ENCODE measurements around the gene DNAJC7.

DNAJC7 gene

GRCh38 chr17:41988418-41988817 is 28.8 kb downstream of the DNAJC7 start:
- Histone ChIP-seq H2BK12ac (ENCODE audit: low read length) (no peak overlapping the region), H4K91ac (ENCODE audit: low read depth, low read length) (no peak overlapping the region), H2AFZ (ENCODE audit: insufficient read depth, low read length, poor library complexity) (no peak overlapping the region), H2AK5ac (ENCODE audit: low read length) (no peak overlapping the region), H3K79me2 (ENCODE audit: control insufficient read depth, insufficient read depth, low read length, poor library complexity) (no peaks in the 10 kb centered on the region), H4K12ac (ENCODE audit: low read depth, low read length) (no peak overlapping the region), H3K18ac (ENCODE audit: low read length) (no peak overlapping the region), H3K4me1 (ENCODE audit: control insufficient read depth in 1 of 2, insufficient read depth in 2 of 2, low read length in 2 of 2) (no peaks in the 10 kb centered on the region), H4K8ac (ENCODE audit: low read depth, low read length) (no peak overlapping the region), H3K14ac (ENCODE audit: low read length) (no peak overlapping the region), H3K4me2 (ENCODE audit: low read length) (no peak overlapping the region), H3K9ac (ENCODE audit: low read length) (no peak overlapping the region), H3K27me3 (ENCODE audit: insufficient read depth, low read length) (no peaks in the 10 kb centered on the region), H2BK120ac (ENCODE audit: insufficient read depth, low read length, poor library complexity) (no peak overlapping the region), H3K27ac (ENCODE audit: low read depth, low read length) (no peak overlapping the region), H3K36me3 (ENCODE audit: control insufficient read depth in 1 of 2, insufficient read depth in 2 of 2, low read length in 2 of 2) (peaks cover 35 to 64% of the 10 kb centered on the region in 2 experiments), H3K9me3 (ENCODE audit: insufficient read depth, low read depth, low read length) (no peaks in the 10 kb centered on the region), H3K23ac (ENCODE audit: low read length) (no peak overlapping the region), H3K4me3 (ENCODE audit: low read depth, low read length) (no peak overlapping the region), H3K4ac (ENCODE audit: low read depth, low read length) (no peak overlapping the region), H3K79me1 (ENCODE audit: low read length) (no peaks in the 10 kb centered on the region), H2BK5ac (ENCODE audit: low read depth, low read length, poor library complexity) (no peak overlapping the region)
- WGBS (ENCODE audit: extremely low coverage, insufficient coverage, insufficient read length): no CpG with 5 or more reads among the region's 2 CpGs
- peak in 1 of 2 donors; percentile 31 for DNase-seq

DNA sequence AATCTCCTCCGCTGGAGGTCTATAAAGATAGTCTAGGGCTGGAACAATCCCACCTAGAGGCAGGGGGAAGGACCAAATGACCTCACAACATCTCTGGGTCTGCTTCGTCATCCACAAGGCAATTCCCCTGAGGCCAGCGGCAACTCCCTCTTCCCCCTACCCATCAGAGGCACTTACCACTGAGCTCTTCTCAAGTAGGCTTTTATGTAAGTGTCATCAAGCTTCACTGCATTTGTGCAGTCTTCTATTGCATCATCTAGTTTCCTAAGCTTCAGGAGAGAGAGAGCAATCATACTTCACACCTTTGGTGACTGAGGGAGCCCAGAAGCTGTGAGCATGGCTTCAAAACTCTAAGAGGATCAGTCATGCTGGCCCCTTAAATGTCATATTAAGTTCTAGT is 29.6 kb downstream of the DNAJC7 start:
- Histone ChIP-seq H3K18ac (ENCODE audit: low read length) (no peak overlapping the region), H2AFZ (ENCODE audit: insufficient read depth, low read length, poor library complexity) (no peak overlapping the region), H3K27ac (ENCODE audit: low read depth, low read length) (no peak overlapping the region), H3K4ac (ENCODE audit: low read depth, low read length) (no peak overlapping the region), H2AK5ac (ENCODE audit: low read length) (no peak overlapping the region), H3K9me3 (ENCODE audit: insufficient read depth, low read depth, low read length) (no peaks in the 10 kb centered on the region), H3K9ac (ENCODE audit: low read length) (no peak overlapping the region), H2BK12ac (ENCODE audit: low read length) (no peak overlapping the region), H3K4me1 (ENCODE audit: control insufficient read depth in 1 of 2, insufficient read depth in 2 of 2, low read length in 2 of 2) (no peaks in the 10 kb centered on the region), H3K4me2 (ENCODE audit: low read length) (no peak overlapping the region), H2BK5ac (ENCODE audit: low read depth, low read length, poor library complexity) (no peak overlapping the region), H3K79me2 (ENCODE audit: control insufficient read depth, insufficient read depth, low read length, poor library complexity) (no peaks in the 10 kb centered on the region), H3K14ac (ENCODE audit: low read length) (no peak overlapping the region), H3K79me1 (ENCODE audit: low read length) (no peaks in the 10 kb centered on the region), H3K23ac (ENCODE audit: low read length) (no peak overlapping the region), H4K12ac (ENCODE audit: low read depth, low read length) (no peak overlapping the region), H3K4me3 (ENCODE audit: low read depth, low read length) (no peak overlapping the region), H4K8ac (ENCODE audit: low read depth, low read length) (no peak overlapping the region), H4K91ac (ENCODE audit: low read depth, low read length) (no peak overlapping the region), H2BK120ac (ENCODE audit: insufficient read depth, low read length, poor library complexity) (no peak overlapping the region), H3K27me3 (ENCODE audit: insufficient read depth, low read length) (no peaks in the 10 kb centered on the region), H3K36me3 (ENCODE audit: control insufficient read depth in 1 of 2, insufficient read depth in 2 of 2, low read length in 2 of 2) (peaks cover 37 to 68% of the 10 kb centered on the region in 2 experiments)
- no peak for DNase-seq
- WGBS (ENCODE audit: extremely low coverage, insufficient coverage, insufficient read length): no CpG with 5 or more reads among the region's 3 CpGs

- no peak overlapping the region for H3K14ac ChIP-seq (ENCODE audit: low read length)
- no CpG with 5 or more reads among the region's 1 CpG for WGBS (ENCODE audit: extremely low coverage, insufficient coverage, insufficient read length)
Measured at GRCh38 chr17:41986634-41987033, 30.6 kb downstream of the DNAJC7 start.

DNA sequence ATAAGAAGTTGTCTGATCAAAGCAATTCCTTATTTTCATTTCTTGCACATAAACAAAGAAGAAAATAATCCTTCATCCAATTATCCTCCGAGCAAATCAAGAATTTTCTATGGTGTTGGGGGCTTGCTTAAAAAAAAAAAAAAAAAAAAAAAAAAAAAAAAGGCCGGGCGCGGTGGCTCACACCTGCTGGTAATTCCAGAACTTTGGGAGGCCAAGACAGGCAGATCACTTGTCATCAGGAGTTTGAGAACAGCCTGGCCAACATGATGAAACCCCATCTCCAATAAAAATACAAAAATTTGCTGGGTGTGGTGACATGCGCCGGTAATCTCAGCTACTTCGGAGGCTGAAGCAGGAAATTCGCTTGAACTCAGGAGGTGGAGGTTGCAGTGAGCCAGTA is 31.3 kb downstream of the DNAJC7 start:
- Histone ChIP-seq H2BK12ac (ENCODE audit: low read length) (no peak overlapping the region), H3K36me3 (ENCODE audit: control insufficient read depth in 1 of 2, insufficient read depth in 2 of 2, low read length in 2 of 2) (peaks cover 44 to 71% of the 10 kb centered on the region in 2 experiments), H4K91ac (ENCODE audit: low read depth, low read length) (no peak overlapping the region), H3K79me1 (ENCODE audit: low read length) (no peaks in the 10 kb centered on the region), H3K4me2 (ENCODE audit: low read length) (no peak overlapping the region), H3K9me3 (ENCODE audit: insufficient read depth, low read depth, low read length) (no peaks in the 10 kb centered on the region), H3K23ac (ENCODE audit: low read length) (no peak overlapping the region), H4K12ac (ENCODE audit: low read depth, low read length) (no peak overlapping the region), H3K9ac (ENCODE audit: low read length) (no peak overlapping the region), H3K27me3 (ENCODE audit: insufficient read depth, low read length) (no peaks in the 10 kb centered on the region), H3K14ac (ENCODE audit: low read length) (no peak overlapping the region), H3K27ac (ENCODE audit: low read depth, low read length) (no peak overlapping the region), H3K4me1 (ENCODE audit: control insufficient read depth in 1 of 2, insufficient read depth in 2 of 2, low read length in 2 of 2) (no peaks in the 10 kb centered on the region), H4K8ac (ENCODE audit: low read depth, low read length) (no peak overlapping the region), H3K79me2 (ENCODE audit: control insufficient read depth, insufficient read depth, low read length, poor library complexity) (no peaks in the 10 kb centered on the region), H2BK5ac (ENCODE audit: low read depth, low read length, poor library complexity) (no peak overlapping the region), H3K18ac (ENCODE audit: low read length) (no peak overlapping the region), H3K4me3 (ENCODE audit: low read depth, low read length) (no peak overlapping the region), H2BK120ac (ENCODE audit: insufficient read depth, low read length, poor library complexity) (no peak overlapping the region), H3K4ac (ENCODE audit: low read depth, low read length) (no peak overlapping the region), H2AFZ (ENCODE audit: insufficient read depth, low read length, poor library complexity) (no peak overlapping the region), H2AK5ac (ENCODE audit: low read length) (no peak overlapping the region)
- no peak for DNase-seq
- WGBS (ENCODE audit: extremely low coverage, insufficient coverage, insufficient read length): no CpG with 5 or more reads among the region's 8 CpGs

More at GRCh38 chr17:41986634-41987033, 30.6 kb downstream of the DNAJC7 start:
- Histone ChIP-seq H4K12ac (ENCODE audit: low read depth, low read length) (no peak overlapping the region), H3K36me3 (ENCODE audit: control insufficient read depth in 1 of 2, insufficient read depth in 2 of 2, low read length in 2 of 2) (peaks cover 39 to 69% of the 10 kb centered on the region in 2 experiments), H4K8ac (ENCODE audit: low read depth, low read length) (no peak overlapping the region), H3K9me3 (ENCODE audit: insufficient read depth, low read depth, low read length) (no peaks in the 10 kb centered on the region), H2BK5ac (ENCODE audit: low read depth, low read length, poor library complexity) (no peak overlapping the region), H2BK120ac (ENCODE audit: insufficient read depth, low read length, poor library complexity) (no peak overlapping the region), H4K91ac (ENCODE audit: low read depth, low read length) (no peak overlapping the region), H3K4me1 (ENCODE audit: control insufficient read depth in 1 of 2, insufficient read depth in 2 of 2, low read length in 2 of 2) (no peaks in the 10 kb centered on the region), H3K4me2 (ENCODE audit: low read length) (no peak overlapping the region), H3K4me3 (ENCODE audit: low read depth, low read length) (no peak overlapping the region), H3K23ac (ENCODE audit: low read length) (no peak overlapping the region), H3K9ac (ENCODE audit: low read length) (no peak overlapping the region), H2BK12ac (ENCODE audit: low read length) (no peak overlapping the region), H3K79me2 (ENCODE audit: control insufficient read depth, insufficient read depth, low read length, poor library complexity) (no peaks in the 10 kb centered on the region), H3K18ac (ENCODE audit: low read length) (no peak overlapping the region), H2AK5ac (ENCODE audit: low read length) (no peak overlapping the region), H3K4ac (ENCODE audit: low read depth, low read length) (no peak overlapping the region), H3K79me1 (ENCODE audit: low read length) (no peaks in the 10 kb centered on the region), H3K27me3 (ENCODE audit: insufficient read depth, low read length) (no peaks in the 10 kb centered on the region), H2AFZ (ENCODE audit: insufficient read depth, low read length, poor library complexity) (no peak overlapping the region), H3K27ac (ENCODE audit: low read depth, low read length) (no peak overlapping the region)
- no peak for DNase-seq

All from trophoblast cell (in vitro differentiated cells and primary cell).